HepG2 (cell line): Measurements from ENCODE around the gene CASZ1. TPM values are rescaled to one million over a fixed set of nuclear protein-coding genes. Genes with fewer than 3 reads are reported as not detected.

Source experiments
- ATAC-seq: fragments of 200-7000 bp; cut with Tn5 transposase; 3 replicates; pipeline ENCODE4 v1.9.1; 2020; ENCODE audit warnings: mild to moderate bottlenecking, moderate library complexity
- BruUV-seq: library from RNA; stranded (reverse); fragments of 400-500 nt; replicated peaks from 2 replicates; lab custom pipeline; 2021; lab: Mats Ljungman, UMichigan
- CTCF ChIA-PET: fragments of 300-600 bp; formaldehyde crosslinking; extraction: SDS; loops from one replicate; lab custom pipeline; 2021; ENCODE audit warnings: low total read pairs, inconsistent platforms, low intra/inter-chr PET ratio; lab: Yijun Ruan, JAX
- POLR2A ChIA-PET: fragments of 350-600 bp; sonication (Branson Sonifier 250); formaldehyde crosslinking; loops from one replicate; lab custom pipeline; 2020; ENCODE audit warnings: antibody characterized with exemption, inconsistent platforms; lab: Yijun Ruan, JAX
- DNase-seq: peaks from one replicate; pipeline ENCODE4 v3.0.0-alpha.2; 2015; ENCODE audit warnings: low spot score
- FAIRE-seq: peaks from 3 replicates; lab custom pipeline; 2011; peaks lifted over from hg19 to GRCh38; lab: Jason Lieb, UNC
- H2AFZ ChIP-seq: one replicate; pipeline ENCODE4 v1.6.1; 2011; ENCODE audit warnings: low read length, inconsistent platforms
- H3K27ac ChIP-seq: fragments of 300-600 bp; 3 replicates; pipeline ENCODE4 v1.8.0; 2011; ENCODE audit warnings: mixed run types, mild to moderate bottlenecking, mixed read lengths, low read length, inconsistent platforms; ENCODE audit not compliant: insufficient read depth; ENCODE audit errors: extremely low read length
- H3K27me3 ChIP-seq, 2 experiments: fragments of 200-600 bp in 1 of 2; 2 replicates in 1 of 2; 3 replicates in 1 of 2; pipeline versions ENCODE4 v1.6.0 to v1.8.0; 2011; ENCODE audit warnings: low read length in 2 of 2, mild to moderate bottlenecking in 2 of 2, moderate library complexity in 2 of 2, inconsistent platforms in 1 of 2; ENCODE audit not compliant: insufficient read depth in 2 of 2, control insufficient read depth in 1 of 2
- H3K36me3 ChIP-seq, 2 experiments: fragments of 200-600 bp in 1 of 2; replicated peaks in 1 of 2; 2 replicates in 1 of 2; 3 replicates in 1 of 2; pipeline versions ENCODE4 v1.5.1 to v1.8.0; 2011; ENCODE audit warnings: low read length in 2 of 2, inconsistent platforms in 1 of 2; ENCODE audit not compliant: insufficient read depth in 2 of 2, control insufficient read depth in 1 of 2
- H3K4me1 ChIP-seq: 2 replicates; pipeline ENCODE4 v1.5.1; 2012; ENCODE audit warnings: low read length, inconsistent platforms; ENCODE audit not compliant: insufficient read depth
- H3K4me2 ChIP-seq: 2 replicates; pipeline ENCODE4 v1.6.0; 2011; ENCODE audit warnings: low read depth, low read length, inconsistent platforms
- H3K4me3 ChIP-seq, 3 experiments: fragments of 200-600 bp in 1 of 3; sonication (generic), shearing (Covaris generic) in 1 of 3; replicated peaks in 1 of 3; 2 replicates each; pipeline ENCODE4 v1.5.1; 2011 to 2016; ENCODE audit warnings: low read length in 3 of 3, inconsistent platforms in 2 of 3, low read depth in 2 of 3, mild to moderate bottlenecking in 2 of 3, control low read depth in 1 of 3, mixed read lengths in 1 of 3; ENCODE audit not compliant: insufficient read depth in 1 of 3
- H3K79me2 ChIP-seq: one replicate; pipeline ENCODE4 v1.6.1; 2011; ENCODE audit warnings: low read length, inconsistent platforms; ENCODE audit not compliant: insufficient read depth
- H3K9ac ChIP-seq: 2 replicates; pipeline ENCODE4 v1.6.0; 2011; ENCODE audit warnings: mild to moderate bottlenecking, low read depth, low read length, inconsistent platforms; ENCODE audit not compliant: insufficient read depth
- H3K9me3 ChIP-seq: 2 replicates; pipeline ENCODE4 v1.5.1; 2012; ENCODE audit warnings: mild to moderate bottlenecking, low read length
- H4K20me1 ChIP-seq: 2 replicates; pipeline ENCODE4 v1.6.0; 2011; ENCODE audit warnings: inconsistent platforms, mild to moderate bottlenecking, low read length, moderate library complexity; ENCODE audit not compliant: insufficient read depth
- ASH2L ChIP-seq: fragments of 300-600, 200-600 bp; sonication (generic); IDR thresholded peaks from 2 replicates; pipeline ENCODE4 v1.7.0; 2017; ENCODE audit warnings: low read depth, mild to moderate bottlenecking, moderate library complexity, mixed read lengths, low read length; ENCODE audit not compliant: insufficient read length
- MED1 ChIP-seq: sonication (generic); formaldehyde crosslinking; IDR thresholded peaks from 2 replicates; pipeline ENCODE4 v1.4.0; 2020; ENCODE audit warnings: missing genetic modification reagents
- REPIN1 ChIP-seq: sonication (generic); formaldehyde crosslinking; IDR thresholded peaks from 2 replicates; pipeline ENCODE4 v1.8.0; 2022; ENCODE audit warnings: missing genetic modification reagents, low read depth, mild to moderate bottlenecking, borderline replicate concordance
- SMAD9 ChIP-seq: sonication (generic); formaldehyde crosslinking; IDR thresholded peaks from 2 replicates; pipeline ENCODE4 v1.5.1; 2020; ENCODE audit warnings: mild to moderate bottlenecking, missing genetic modification reagents
- SOX13 ChIP-seq, 3 experiments: fragments of 450-650 bp in 1 of 3; sonication (generic) in 1 of 3; formaldehyde crosslinking in 1 of 3; IDR thresholded peaks in 2 of 3; conservative IDR thresholded peaks in 1 of 3; 2 replicates each; pipeline versions ENCODE4 v1.5.0 to v1.6.1; 2016 to 2020; ENCODE audit warnings: antibody characterized with exemption in 1 of 3, mild to moderate bottlenecking in 1 of 3, missing compliant biosample characterization in 1 of 3, missing genetic modification reagents in 1 of 3, moderate library complexity in 1 of 3
- ZMYM3 ChIP-seq: sonication (generic); formaldehyde crosslinking; IDR thresholded peaks from 2 replicates; pipeline ENCODE4 v1.5.1; 2020; ENCODE audit warnings: mild to moderate bottlenecking, missing genetic modification reagents
- ZMYM4 ChIP-seq: sonication (generic); formaldehyde crosslinking; IDR thresholded peaks from 2 replicates; pipeline ENCODE4 v1.8.1; 2023; ENCODE audit warnings: mild to moderate bottlenecking, missing genetic modification reagents
- ZNF430 ChIP-seq: sonication (generic); formaldehyde crosslinking; IDR thresholded peaks from 2 replicates; pipeline ENCODE4 v1.9.0; 2021; ENCODE audit warnings: mild to moderate bottlenecking, missing genetic modification reagents
- ZNF749 ChIP-seq: sonication (generic); formaldehyde crosslinking; IDR thresholded peaks from 2 replicates; pipeline ENCODE4 v1.8.0; 2022; ENCODE audit warnings: mild to moderate bottlenecking, missing genetic modification reagents, moderate library complexity, borderline replicate concordance
- ZNF772 ChIP-seq: sonication (generic); formaldehyde crosslinking; IDR thresholded peaks from 2 replicates; pipeline ENCODE4 v1.5.0; 2020; ENCODE audit warnings: mild to moderate bottlenecking, missing genetic modification reagents
- WGBS: methylation state at CpG from one replicate; pipeline ENCODE4 v1.1.6; 2017; ENCODE audit warnings: low lambda C conversion rate; 5-methylcytosine and 5-hydroxymethylcytosine counted together
- in situ Hi-C: cut with HindIII; loops from 2 replicates; pipeline ENCODE4 v1.10.0; 2017; ENCODE audit warnings: low pct_unique_long_range_greater_than_20kb; ENCODE audit not compliant: extremely low pct_ligation_motif_present
- intact Hi-C: fragments of 100-400 bp; cut with micrococcal nuclease; formaldehyde crosslinking; loops from one replicate; pipeline ENCODE4 v1.10.0; 2022; ENCODE audit not compliant: unreplicated experiment
- polyA plus RNA-seq, 8 experiments: library from polyadenylated mRNA; depleted of rRNA in 3 of 8; stranded (reverse) in 7 of 8; unstranded in 1 of 8; fragments of >200 nt; fragmentation: Illumina TruSeq in 4 of 8; extraction: Trizol in 4 of 8; gene quantifications; 2 replicates each; pipeline versions ENCODE4 v1.2.1 to v1.2.3, GENCODE V29; 2011 to 2016; ENCODE audit warnings: low read depth in 4 of 8, missing spikeins in 1 of 8, mixed read lengths in 1 of 8; ENCODE audit not compliant: insufficient read depth in 1 of 8
- total RNA-seq, 5 experiments: library from RNA; depleted of rRNA; stranded (reverse); fragments of >200 nt; fragmentation: Illumina TruSeq; extraction: Trizol; gene quantifications; 2 replicates each; pipeline ENCODE4 v1.2.3, GENCODE V29; 2016; ENCODE audit warnings: low read depth in 1 of 5
- TF ChIP-seq, protein P1 (sequence below): sonication (generic); formaldehyde crosslinking; IDR thresholded peaks from 2 replicates; pipeline ENCODE4 v1.9.0; 2022; ENCODE audit warnings: missing genetic modification reagents, mild to moderate bottlenecking, borderline replicate concordance
- TF ChIP-seq, protein P2 (sequence below): sonication (generic); formaldehyde crosslinking; IDR thresholded peaks from 2 replicates; pipeline ENCODE4 v1.4.0; 2020; ENCODE audit warnings: missing genetic modification reagents
- TF ChIP-seq, protein P3 (sequence below): IDR thresholded peaks from 2 replicates; pipeline ENCODE4 v1.6.1; 2012; ENCODE audit warnings: inconsistent platforms
- TF ChIP-seq, protein P4 (sequence below), 2 experiments: fragments of 450-650 bp in 1 of 2; sonication (generic) in 1 of 2; formaldehyde crosslinking; IDR thresholded peaks; 2 replicates each; pipeline versions ENCODE4 v1.5.0 to v1.8.0; 2020 to 2022; ENCODE audit warnings: mild to moderate bottlenecking in 1 of 2, missing genetic modification reagents in 1 of 2

CASZ1 gene
- total and polyA plus RNA-seq, 2 of the 13 experiments (the other 11 are each of a cell fraction or from before 2014, with no cell fraction given): 1.9 to 3.7 TPM

- FAIRE-seq: no peak
- no peak for DNase-seq
- Histone ChIP-seq H3K27me3 (no peaks in the 10 kb centered on the region), H3K4me2 (no peak overlapping the region), H3K79me2 (no peaks in the 10 kb centered on the region), H4K20me1 (no peaks in the 10 kb centered on the region), H3K4me1 (peaks cover 41% of the 10 kb centered on the region), H3K9ac (no peak overlapping the region)
- POLR2A ChIA-PET: no interaction called here
- in situ Hi-C loops: loop anchor here (5.0 kb wide), 1 partner anchor 122 kb away; the partner anchor contains the start of gene CASZ1
- TF ChIP-seq SMAD9: no peak
- no peak for TF ChIP-seq ZNF772 (CRISPR knock-in tag)
- TF ChIP-seq SOX13 (IDR thresholded peaks at IDR 0.05): no peak
- no peak for TF ChIP-seq SOX13 (CRISPR knock-in tag; conservative IDR thresholded peaks at IDR 0.05 in 1 of 2, IDR thresholded peaks at IDR 0.05 in 1 of 2)
- no peak for TF ChIP-seq ZMYM4 (CRISPR knock-in tag)
- TF ChIP-seq, protein P1, sequence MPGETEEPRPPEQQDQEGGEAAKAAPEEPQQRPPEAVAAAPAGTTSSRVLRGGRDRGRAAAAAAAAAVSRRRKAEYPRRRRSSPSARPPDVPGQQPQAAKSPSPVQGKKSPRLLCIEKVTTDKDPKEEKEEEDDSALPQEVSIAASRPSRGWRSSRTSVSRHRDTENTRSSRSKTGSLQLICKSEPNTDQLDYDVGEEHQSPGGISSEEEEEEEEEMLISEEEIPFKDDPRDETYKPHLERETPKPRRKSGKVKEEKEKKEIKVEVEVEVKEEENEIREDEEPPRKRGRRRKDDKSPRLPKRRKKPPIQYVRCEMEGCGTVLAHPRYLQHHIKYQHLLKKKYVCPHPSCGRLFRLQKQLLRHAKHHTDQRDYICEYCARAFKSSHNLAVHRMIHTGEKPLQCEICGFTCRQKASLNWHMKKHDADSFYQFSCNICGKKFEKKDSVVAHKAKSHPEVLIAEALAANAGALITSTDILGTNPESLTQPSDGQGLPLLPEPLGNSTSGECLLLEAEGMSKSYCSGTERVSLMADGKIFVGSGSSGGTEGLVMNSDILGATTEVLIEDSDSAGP (CRISPR knock-in tag): no peak
- TF ChIP-seq REPIN1 (CRISPR knock-in tag): no peak
- TF ChIP-seq, protein P2, sequence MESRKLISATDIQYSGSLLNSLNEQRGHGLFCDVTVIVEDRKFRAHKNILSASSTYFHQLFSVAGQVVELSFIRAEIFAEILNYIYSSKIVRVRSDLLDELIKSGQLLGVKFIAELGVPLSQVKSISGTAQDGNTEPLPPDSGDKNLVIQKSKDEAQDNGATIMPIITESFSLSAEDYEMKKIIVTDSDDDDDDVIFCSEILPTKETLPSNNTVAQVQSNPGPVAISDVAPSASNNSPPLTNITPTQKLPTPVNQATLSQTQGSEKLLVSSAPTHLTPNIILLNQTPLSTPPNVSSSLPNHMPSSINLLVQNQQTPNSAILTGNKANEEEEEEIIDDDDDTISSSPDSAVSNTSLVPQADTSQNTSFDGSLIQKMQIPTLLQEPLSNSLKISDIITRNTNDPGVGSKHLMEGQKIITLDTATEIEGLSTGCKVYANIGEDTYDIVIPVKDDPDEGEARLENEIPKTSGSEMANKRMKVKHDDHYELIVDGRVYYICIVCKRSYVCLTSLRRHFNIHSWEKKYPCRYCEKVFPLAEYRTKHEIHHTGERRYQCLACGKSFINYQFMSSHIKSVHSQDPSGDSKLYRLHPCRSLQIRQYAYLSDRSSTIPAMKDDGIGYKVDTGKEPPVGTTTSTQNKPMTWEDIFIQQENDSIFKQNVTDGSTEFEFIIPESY (CRISPR knock-in tag): no peak
- no peak for TF ChIP-seq ZNF749 (CRISPR knock-in tag)
- TF ChIP-seq ASH2L: no peak
- TF ChIP-seq ZNF430 (CRISPR knock-in tag): no peak
- no peak for TF ChIP-seq ZMYM3 (CRISPR knock-in tag)
- no peak for TF ChIP-seq MED1 (CRISPR knock-in tag)
- TF ChIP-seq, protein P3, sequence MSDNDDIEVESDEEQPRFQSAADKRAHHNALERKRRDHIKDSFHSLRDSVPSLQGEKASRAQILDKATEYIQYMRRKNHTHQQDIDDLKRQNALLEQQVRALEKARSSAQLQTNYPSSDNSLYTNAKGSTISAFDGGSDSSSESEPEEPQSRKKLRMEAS: no peak
- TF ChIP-seq, protein P4, sequence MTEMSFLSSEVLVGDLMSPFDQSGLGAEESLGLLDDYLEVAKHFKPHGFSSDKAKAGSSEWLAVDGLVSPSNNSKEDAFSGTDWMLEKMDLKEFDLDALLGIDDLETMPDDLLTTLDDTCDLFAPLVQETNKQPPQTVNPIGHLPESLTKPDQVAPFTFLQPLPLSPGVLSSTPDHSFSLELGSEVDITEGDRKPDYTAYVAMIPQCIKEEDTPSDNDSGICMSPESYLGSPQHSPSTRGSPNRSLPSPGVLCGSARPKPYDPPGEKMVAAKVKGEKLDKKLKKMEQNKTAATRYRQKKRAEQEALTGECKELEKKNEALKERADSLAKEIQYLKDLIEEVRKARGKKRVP (CRISPR knock-in tag; IDR thresholded peaks at IDR 0.05): no peak
- TF ChIP-seq, all 625 proteins: peak for 0
- Histone ChIP-seq H3K27ac (no peak overlapping the region), H3K9me3 (no peaks in the 10 kb centered on the region), H2AFZ (no peak overlapping the region), H3K36me3 (no peaks in the 10 kb centered on the region), H3K4me3 (no peak overlapping the region)
- BruUV-seq: no TSS peak
- ATAC-seq: no peak
- intact Hi-C loops: loop anchor here (5.0 kb wide), 1 partner anchor 122 kb away; the partner anchor contains the start of gene CASZ1
- 64% methylated on average over 18 of the region's 29 CpGs for WGBS
- CTCF ChIA-PET: no interaction called here
Measured at GRCh38 chr1:10674700-10675609, 121.5 kb downstream of the CASZ1 start.
